HG03280 (cell line): ENCODE data around the gene TUBB2B.
"Not testable (repeated sequence)": the region's sequence is repeated elsewhere in the genome, so short reads cannot be mapped to it uniquely, and the experiment has no call there.

Experiments
- ATAC-seq: cut with Tn5 transposase; IDR thresholded peaks from one replicate; pipeline ENCODE4 v1.9.1; 2021; ENCODE audit warnings: mild to moderate bottlenecking, moderate library complexity; ENCODE audit not compliant: unreplicated experiment

TUBB2B gene

DNA sequence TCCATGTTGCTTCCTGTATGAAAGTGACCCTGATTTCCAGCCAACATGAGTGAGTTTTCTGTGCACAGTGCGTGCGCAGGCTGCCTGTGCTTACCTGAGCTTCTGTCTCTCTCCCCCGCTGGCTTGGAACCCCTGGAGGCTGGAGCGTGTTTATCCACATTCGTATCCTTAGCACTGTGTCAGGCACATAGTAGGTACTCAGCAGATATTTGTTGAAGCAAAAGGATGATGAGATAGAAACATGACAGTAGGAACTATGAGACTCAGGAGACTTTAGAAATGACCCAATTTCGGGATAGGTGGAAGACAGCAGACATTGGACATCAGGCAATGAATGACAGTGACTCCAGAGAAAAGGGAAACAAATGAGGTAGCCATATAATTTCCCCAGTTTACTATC lies 15.2 kb downstream of the TUBB2B start:
- no peak for ATAC-seq

GRCh38 chr6:3211681-3212080 lies 15.8 kb downstream of the TUBB2B start:
- ATAC-seq: no peak

- ATAC-seq: no peak
These were observed 17.3 kb downstream of the TUBB2B start for GRCh38 chr6:3210024-3210610.

DNA sequence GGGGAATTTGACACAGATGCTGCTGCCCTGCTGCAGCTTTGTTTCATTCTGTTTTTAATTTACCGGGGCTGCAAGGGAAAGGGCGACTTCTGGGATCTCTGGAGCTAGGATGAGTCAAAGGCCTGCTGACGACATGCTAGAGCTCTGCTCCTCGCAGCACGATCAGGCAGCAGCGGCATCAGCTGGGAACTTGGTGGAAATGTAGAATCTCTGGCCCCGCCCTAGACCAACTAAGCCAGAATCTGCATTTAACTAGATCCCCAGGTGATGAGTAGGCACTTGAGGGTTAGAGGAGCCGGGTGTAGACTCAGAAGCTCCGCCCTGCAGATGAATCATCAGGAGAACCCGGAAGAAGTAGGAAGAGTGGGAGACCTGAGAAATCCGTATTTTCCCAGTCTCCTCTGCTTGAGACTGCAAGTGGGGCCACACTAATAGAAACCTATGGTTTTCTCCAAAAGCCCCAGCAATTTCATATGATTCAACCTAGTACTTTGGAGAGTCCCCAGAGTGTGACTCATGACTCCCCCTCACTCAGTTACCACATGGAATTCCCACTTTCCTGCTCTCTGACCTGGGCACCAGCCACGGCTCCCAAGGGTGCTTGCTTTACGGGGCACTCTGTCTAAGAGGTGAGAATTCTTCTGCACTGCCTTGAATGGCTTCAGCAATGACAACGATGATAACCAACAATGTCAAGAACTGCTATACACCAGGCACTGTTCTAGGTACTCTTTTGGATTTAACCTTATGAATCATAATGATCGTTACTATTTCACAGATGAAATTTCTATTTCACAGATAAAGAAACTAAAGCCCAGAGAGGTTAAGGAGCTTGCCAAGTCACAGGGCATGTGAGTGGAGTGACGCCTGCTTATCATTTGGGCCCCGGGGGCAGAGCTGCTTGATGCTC lies 18.1 kb downstream of the TUBB2B start:
- ATAC-seq: no peak

- ATAC-seq: no peak
These were observed 18.7 kb downstream of the TUBB2B start for GRCh38 chr6:3208775-3209113.

- ATAC-seq: no peak
These were observed 19.2 kb downstream of the TUBB2B start for GRCh38 chr6:3208098-3208774.

DNA sequence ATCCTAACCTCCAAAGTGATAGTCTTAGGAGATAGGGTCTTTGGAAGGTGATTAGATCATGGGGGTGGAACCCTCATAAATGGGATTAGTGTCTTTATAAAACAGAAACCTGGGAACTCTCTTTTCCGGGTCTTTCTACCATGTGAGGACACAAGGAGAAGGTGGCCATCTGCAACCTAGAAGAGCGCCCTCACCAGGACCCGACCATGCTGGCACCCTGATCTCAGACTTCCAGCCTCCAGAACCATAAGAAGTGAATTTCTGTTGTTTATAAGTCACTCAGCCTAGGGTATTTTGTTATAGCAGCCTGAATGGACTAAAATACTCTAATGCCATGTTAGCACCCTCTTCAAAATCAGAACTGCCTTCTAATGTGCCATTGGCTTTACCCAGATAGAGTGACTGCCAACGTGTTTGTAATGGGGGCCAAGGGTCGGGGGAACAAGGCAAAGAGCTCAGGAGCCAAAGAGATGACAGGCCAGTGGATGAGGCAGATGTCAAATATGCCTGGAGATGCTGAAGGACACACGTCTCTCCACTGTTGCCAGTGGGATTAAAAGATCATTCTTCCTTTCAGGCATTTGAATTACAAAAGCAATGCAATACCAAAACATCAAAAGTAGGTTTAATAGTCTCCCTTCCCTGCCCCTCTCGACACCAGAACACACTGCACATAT lies 21.0 kb downstream of the TUBB2B start:
- ATAC-seq: no peak

- no peak for ATAC-seq
These were observed 21.5 kb downstream of the TUBB2B start for GRCh38 chr6:3205913-3206312.

DNA sequence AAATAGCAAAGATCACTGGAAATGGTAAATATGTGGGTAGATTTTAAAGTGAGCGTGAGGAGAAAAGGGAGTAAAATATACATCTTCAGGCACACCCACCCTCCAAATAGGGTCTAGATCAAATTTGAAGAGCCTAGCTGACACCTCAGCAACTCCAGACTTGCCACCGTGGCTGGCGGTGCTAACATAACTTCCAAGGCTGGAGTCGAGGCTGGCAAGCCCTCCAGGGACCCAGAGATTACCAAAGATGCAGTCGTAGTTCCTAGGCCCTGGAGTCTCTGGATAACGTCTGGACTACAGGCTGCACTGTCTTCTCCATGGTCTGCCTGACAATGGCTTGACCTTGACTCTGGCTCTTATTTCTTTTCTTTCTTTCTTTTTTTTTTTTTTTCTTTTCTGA lies 22.5 kb downstream of the TUBB2B start:
- no peak for ATAC-seq

- no peak for ATAC-seq
These were observed 24.3 kb downstream of the TUBB2B start for GRCh38 chr6:3202999-3203696.

DNA sequence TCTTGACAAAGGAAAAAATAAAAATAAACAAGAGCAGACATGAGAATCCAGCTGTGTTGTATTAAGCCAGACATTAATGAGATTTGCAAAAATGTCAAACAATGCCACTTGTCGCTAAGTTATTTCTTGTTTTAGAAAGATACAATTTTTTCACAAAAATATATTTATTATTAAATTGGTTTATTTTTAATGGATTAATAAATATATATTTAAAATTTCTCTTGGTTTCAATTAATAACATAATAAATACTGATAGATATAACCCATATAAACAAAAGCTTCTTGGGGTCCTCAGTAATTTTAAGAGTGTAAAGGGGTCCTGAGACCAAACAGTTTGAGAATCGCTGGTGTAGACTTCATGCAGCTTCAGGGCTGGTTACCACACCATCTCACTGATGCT lies 26.1 kb downstream of the TUBB2B start:
- ATAC-seq: no peak

GRCh38 chr6:3200682-3201081 lies 26.8 kb downstream of the TUBB2B start:
- no peak for ATAC-seq

GRCh38 chr6:3199382-3199781 lies 28.1 kb downstream of the TUBB2B start:
- ATAC-seq: no peak

DNA sequence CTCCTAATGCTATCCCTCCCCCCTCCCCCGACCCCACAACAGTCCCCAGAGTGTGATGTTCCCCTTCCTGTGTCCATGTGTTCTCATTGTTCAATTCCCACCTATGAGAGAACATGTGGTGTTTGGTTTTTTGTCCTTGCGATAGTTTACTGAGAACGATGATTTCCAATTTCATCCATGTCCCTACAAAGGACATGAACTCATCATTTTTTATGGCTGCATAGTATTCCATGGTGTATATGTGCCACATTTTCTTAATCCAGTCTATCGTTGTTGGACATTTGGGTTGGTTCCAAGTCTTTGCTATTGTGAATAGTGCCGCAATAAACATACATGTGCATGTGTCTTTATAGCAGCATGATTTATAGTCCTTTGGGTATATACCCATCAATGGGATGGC lies 29.7 kb downstream of the TUBB2B start:
- not testable (repeated sequence) for ATAC-seq

GRCh38 chr6:3196770-3197169 lies 30.7 kb downstream of the TUBB2B start:
- ATAC-seq: no peak

DNA sequence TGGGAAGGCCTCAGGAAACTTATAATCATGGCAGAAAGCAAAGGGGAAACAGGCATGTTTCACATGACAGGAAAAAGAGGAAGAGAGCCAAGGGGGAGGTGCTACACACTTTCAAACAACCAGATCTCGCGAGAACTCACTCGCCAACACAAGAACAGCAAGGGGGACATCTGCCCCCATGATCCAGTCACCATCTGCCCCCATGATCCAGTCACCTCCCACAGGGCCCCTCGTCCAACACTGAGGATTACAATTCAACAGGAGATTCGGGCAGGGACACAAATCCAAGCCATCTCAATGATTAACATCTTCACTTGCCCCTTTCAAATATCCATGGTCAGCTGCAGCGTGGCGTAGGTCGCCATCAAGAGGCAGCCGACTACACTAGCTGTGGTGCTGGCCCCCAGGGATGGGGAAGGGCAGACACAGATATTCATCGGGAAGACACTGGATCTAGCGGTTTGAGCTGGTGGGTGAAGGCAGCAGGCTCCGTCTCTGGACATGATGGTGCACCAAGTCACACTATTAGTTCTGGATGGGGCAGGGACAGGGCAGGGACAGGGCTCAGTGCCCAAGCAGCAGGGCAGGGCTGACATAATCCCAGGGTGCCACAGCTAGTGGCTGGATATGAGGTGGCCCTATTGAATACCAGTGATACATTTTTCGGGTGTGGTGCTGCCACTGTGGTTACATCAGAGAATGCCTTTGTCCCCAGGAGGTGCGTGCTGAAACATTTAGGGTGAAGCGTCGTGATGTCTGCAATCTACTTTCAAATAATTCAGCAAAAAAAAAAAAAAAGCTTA lies 31.6 kb downstream of the TUBB2B start:
- ATAC-seq: no peak

DNA sequence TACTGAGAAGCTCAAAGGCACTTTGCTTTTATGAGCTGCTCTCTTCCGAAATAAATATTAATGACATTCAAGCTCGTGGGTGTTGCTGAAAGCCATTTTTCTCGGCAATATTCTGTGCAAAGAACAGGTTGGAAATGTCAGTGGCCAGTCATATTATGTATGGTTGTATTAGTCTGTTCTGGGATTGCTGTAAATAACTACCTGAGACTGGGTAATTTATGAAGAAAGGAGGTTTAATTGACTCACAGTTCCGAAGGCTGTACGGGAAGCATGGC lies 32.1 kb downstream of the TUBB2B start:
- no peak for ATAC-seq

DNA sequence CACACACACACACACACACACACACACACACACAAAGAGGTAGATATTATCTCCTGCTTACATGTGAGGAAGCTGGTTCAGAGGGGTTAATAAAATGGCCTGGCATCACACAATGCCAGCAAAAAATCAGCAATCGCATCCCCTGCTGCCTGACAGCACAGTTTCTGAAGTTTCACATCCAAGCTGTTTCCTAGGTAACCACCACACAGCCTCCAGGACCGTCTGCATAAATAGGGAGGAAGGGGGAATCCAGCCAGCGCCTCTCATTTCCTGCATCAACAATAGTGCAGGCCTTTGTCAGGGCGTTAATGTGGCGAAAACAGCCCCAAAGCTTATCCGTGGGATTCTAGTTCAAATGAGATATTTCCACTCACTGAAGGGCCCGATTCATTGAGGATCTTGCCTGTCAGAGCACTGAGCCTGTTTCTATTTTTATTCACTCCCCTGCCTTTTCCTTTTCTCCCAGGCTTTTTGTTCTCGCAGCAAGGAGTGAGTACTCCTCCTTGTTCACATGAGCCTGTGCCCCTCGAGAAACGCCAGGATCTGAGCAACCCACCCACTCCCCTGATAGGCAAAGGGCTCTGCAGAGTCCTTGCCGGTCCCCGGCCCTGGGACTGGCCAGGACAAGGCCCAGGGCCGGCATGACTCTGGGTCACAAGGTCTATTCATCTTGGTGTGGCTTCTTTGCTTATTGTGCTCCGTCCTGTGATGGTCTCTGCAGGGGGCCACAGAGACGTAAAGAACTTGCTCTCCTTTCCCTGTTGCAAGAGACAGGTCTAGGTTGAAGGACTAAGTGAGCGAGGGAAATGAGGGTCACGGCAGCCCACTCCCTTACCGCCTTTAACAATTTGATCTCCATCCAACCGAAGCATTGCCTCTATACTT lies 32.7 kb downstream of the TUBB2B start:
- ATAC-seq: no peak

GRCh38 chr6:3193102-3193849 lies 34.2 kb downstream of the TUBB2B start:
- ATAC-seq: no peak
